ENCODE results near the gene MAP2K5.

Gene MAP2K5

GRCh38 chr15:67843092-67843501 lies 300.6 kb downstream of the MAP2K5 start:
- no peak for DNase-seq

- no peak for DNase-seq
Observed at GRCh38 chr15:67843571-67844387, 301.3 kb downstream of the MAP2K5 start.

- DNase-seq = no peak
Observed at GRCh38 chr15:67845974-67846373, 303.5 kb downstream of the MAP2K5 start.

- DNase-seq = no peak
Observed at GRCh38 chr15:67849538-67849937, 307.0 kb downstream of the MAP2K5 start.

GRCh38 chr15:67850336-67850735 lies 307.8 kb downstream of the MAP2K5 start:
- no peak for DNase-seq

GRCh38 chr15:67850994-67851571 lies 308.6 kb downstream of the MAP2K5 start:
- no peak for DNase-seq

- no peak for DNase-seq
Observed at GRCh38 chr15:67852418-67852817, 309.9 kb downstream of the MAP2K5 start.

- DNase-seq = no peak
Observed at GRCh38 chr15:67853454-67853853, 311.0 kb downstream of the MAP2K5 start.

GRCh38 chr15:67854358-67854757 lies 311.9 kb downstream of the MAP2K5 start:
- DNase-seq = no peak

- DNase-seq = no peak
Observed at GRCh38 chr15:67855842-67856241, 313.3 kb downstream of the MAP2K5 start.

Measured in DMS153 (cell line).